GM12872 (cell line): ENCODE data around the gene ANKRD33B.

Experiments used
- TF ChIP-seq, protein P1 (sequence below): IDR thresholded peaks from 3 replicates; pipeline ENCODE4 v1.5.1; 2011; ENCODE audit warnings: low read depth, mild to moderate bottlenecking, low read length, moderate library complexity; ENCODE audit not compliant: insufficient read depth

The ANKRD33B gene

DNA sequence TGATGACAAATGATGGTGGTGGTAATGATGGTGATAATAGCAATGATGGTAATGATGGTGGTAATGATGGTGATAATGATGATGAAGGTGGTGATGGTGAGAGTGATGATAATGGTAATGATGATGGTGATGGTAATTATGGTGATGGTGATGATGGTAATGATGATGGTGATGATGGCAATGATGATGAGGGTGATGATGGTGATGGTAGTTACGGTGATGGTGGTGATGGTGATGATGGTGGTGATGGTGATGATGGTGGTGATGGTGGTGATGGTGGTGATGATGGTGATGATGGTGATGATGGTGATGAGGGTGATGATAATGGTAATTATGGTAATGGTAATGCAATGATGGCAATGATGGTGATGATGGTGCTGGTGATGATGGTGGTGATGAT lies 106.1 kb downstream of the ANKRD33B start:
- TF ChIP-seq, protein P1, sequence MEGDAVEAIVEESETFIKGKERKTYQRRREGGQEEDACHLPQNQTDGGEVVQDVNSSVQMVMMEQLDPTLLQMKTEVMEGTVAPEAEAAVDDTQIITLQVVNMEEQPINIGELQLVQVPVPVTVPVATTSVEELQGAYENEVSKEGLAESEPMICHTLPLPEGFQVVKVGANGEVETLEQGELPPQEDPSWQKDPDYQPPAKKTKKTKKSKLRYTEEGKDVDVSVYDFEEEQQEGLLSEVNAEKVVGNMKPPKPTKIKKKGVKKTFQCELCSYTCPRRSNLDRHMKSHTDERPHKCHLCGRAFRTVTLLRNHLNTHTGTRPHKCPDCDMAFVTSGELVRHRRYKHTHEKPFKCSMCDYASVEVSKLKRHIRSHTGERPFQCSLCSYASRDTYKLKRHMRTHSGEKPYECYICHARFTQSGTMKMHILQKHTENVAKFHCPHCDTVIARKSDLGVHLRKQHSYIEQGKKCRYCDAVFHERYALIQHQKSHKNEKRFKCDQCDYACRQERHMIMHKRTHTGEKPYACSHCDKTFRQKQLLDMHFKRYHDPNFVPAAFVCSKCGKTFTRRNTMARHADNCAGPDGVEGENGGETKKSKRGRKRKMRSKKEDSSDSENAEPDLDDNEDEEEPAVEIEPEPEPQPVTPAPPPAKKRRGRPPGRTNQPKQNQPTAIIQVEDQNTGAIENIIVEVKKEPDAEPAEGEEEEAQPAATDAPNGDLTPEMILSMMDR, result no peak

DNA sequence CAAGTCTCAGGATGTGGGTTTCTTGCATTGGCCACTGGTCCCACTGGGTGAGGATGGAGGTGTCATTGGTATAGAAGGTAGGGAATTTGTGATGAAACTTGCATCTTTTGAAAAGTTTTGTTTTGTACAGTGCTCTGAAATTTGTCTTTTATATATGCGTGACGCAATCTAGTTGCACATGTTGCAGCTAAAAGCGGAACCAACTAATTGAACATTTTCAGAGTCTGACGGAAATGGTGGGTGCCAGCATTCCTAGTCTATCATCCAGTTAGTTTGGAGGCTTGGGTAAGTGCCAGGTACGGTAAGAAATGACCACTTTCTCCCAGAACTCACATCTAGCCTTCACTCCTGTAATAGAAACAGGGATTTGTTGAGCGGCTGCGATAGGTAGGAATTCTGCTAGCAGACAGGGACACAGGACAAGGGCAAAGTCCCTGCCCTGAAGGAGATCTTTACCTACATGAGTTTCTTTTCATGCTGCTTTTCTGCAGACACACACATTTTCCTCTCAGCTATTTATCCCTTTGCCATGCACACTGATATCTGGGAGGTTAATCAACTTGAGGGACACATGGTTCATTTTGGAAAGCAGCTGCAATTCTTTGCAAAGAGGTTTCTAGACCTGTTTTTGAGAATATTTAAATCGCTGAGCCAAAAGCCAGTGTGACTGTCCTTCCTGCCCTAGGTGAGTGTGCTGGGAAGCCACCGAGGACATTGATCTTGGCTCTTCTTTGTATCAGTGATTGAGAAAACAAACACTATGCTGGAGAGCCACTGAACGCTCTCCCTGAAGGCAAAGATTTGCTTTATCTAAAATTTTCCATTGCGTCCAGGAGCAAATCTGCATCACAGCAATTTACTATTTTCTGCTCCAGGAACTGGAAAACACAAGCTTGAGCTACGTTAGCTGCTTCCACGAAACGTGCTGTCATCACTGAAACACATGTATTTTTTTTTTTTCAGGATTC lies 107.5 kb downstream of the ANKRD33B start:
- TF ChIP-seq, protein P1, result no peak

DNA sequence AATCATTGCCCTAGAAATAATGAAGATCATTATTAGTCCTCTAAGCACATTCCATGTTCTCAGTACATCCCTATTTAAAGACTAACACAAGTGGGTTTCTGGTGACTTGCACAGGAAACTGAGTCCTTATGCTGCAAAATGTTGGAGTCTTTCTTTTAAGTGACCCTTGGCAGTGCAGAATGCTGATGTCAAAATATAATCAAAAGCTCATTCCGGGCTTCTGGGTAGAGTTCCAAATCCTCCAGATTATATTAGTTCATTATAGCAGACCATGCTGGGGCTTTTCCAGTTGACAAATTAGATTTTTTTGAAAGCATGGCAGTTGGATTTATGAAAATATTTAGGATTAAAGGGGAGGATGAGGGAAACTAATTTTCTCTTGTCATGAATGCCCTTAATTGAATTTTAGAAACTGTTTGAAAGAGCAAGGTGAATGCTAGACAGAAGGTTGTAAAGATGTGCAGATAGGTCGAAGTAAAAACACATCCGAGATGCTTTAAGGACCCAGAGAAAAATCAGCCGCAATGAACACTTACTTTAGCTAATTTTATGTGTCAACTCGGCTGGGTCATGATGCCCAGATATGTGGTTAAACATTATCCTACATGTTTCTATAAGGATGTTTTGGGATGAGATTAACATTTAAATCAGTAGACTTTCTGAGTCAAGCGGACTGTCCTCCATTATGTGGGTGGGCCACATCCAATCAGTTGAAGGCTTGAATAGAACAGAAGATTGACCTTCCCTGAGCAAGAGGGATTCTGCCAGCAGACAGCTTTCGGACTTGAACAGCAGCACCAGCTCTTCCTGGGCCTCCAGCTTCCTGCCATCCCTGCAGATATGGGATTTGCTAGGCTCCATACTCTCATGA lies 108.5 kb downstream of the ANKRD33B start:
- TF ChIP-seq, protein P1, result no peak

DNA sequence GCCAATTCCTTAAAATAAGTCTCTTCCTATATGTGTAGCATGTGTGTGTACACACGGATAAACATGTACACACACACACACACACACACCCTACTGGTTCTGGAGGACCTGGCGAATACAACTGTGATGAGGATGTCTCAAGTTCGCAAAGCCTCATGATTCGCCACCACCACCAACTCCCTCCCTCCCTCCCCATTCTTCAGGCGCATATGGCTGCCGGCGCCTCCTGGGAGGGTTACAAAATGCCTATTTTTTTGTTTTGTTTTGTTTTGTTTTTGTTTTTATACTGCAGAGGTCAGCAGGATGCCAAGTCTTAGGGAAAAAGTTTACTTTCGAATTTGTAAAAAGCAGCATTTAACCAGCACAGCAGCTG lies 109.1 kb downstream of the ANKRD33B start:
- TF ChIP-seq, protein P1, result no peak

DNA sequence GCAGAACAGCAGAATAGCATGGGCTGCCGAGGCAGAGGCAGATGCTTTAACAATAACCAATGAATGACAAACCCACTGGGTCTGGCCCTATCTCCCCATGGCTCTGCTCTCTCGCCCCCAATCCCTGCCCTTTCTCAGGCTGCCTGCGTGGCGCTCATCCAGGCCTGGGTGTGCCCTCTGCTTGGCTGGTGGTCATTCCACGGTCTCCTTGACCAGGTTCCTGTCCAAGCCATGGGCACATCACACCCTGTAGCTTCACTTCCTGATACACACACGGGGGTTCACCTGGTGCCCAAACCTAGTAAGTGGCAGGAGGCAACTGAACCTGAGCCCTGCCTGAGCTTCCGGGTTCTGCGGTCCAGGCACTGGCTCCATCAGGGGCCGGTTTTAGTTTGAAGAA lies 109.5 kb downstream of the ANKRD33B start:
- TF ChIP-seq, protein P1, result no peak

DNA sequence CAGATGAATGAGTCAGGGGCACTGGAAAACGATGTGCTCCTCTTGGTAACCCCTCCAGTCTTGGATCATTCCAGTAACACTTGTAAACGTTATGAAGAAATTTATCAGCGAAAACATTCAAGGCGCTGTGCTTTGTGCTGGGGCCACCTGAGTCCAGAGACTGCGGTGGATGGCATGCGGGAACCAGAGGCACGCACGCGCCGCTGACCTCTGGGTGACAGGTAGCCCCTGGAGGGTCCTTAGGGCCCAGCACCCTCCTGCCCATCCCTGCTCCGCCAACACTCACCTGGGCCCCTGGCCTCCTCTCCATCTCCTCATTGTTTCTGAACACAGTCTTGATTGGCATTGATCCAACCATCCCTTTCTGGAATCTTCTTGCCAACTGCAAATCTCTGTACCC lies 110.2 kb downstream of the ANKRD33B start:
- TF ChIP-seq, protein P1, result no peak

DNA sequence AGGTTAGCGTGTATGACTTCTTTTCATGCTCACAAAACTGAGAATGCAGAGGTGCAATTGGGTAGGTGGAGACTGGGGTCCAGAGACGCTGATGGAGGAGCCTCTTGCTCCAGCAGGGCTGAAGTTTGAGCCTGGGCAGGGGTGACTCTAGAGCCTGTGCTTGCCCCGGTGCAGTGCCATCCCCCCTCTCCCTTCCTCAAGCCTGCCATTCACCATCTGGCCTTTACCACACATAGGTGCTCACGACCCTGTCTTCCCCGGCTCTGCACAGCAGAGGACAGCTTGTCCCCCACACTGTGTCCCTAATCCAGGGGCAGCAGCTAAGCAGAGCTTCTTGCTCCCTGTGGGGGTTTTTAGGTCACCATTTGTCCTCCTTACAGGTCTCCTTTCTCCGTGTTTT lies 110.7 kb downstream of the ANKRD33B start:
- TF ChIP-seq, protein P1, result no peak
